HepG2 (cell line): ENCODE results near the gene MAN2A2. TPM values are rescaled to one million over a fixed set of nuclear protein-coding genes. Genes with fewer than 3 reads are reported as not detected.

Source experiments
- ARID4A ChIP-seq: sonication (generic); formaldehyde crosslinking; IDR thresholded peaks from 2 replicates; pipeline ENCODE4 v1.5.0; 2020; ENCODE audit warnings: mild to moderate bottlenecking, missing genetic modification reagents, borderline replicate concordance
- DZIP1 ChIP-seq: sonication (generic); formaldehyde crosslinking; IDR thresholded peaks from 2 replicates; pipeline ENCODE4 v1.5.0; 2020; ENCODE audit warnings: mild to moderate bottlenecking, missing genetic modification reagents
- HMG20A ChIP-seq: IDR thresholded peaks from 2 replicates; pipeline ENCODE4 v1.6.1; 2016; ENCODE audit warnings: borderline replicate concordance
- IRF2 ChIP-seq: IDR thresholded peaks from 2 replicates; pipeline ENCODE4 v1.6.1; 2018; ENCODE audit warnings: missing genetic modification reagents, missing compliant biosample characterization
- KDM6A ChIP-seq: IDR thresholded peaks from 2 replicates; pipeline ENCODE4 v1.6.1; 2016; ENCODE audit warnings: low read depth
- MXD1 ChIP-seq: sonication (generic); formaldehyde crosslinking; IDR thresholded peaks from 2 replicates; pipeline ENCODE4 v1.4.0; 2020; ENCODE audit warnings: mild to moderate bottlenecking, missing genetic modification reagents
- NONO ChIP-seq, 2 experiments: fragments of 450-650 bp in 1 of 2; sonication (generic) in 1 of 2; formaldehyde crosslinking in 1 of 2; IDR thresholded peaks in 1 of 2; conservative IDR thresholded peaks in 1 of 2; 2 replicates each; pipeline versions ENCODE4 v1.6.1 to v1.8.0; 2017 to 2022; ENCODE audit warnings: mild to moderate bottlenecking in 1 of 2, missing genetic modification reagents in 1 of 2, moderate library complexity in 1 of 2
- RARA ChIP-seq: IDR thresholded peaks from 2 replicates; pipeline ENCODE4 v1.6.1; 2016; ENCODE audit warnings: missing genetic modification reagents, missing compliant biosample characterization
- SMYD3 ChIP-seq: sonication (generic); formaldehyde crosslinking; IDR thresholded peaks from 2 replicates; pipeline ENCODE4 v1.8.1; 2023; ENCODE audit warnings: mild to moderate bottlenecking, missing genetic modification reagents
- TFAP4 ChIP-seq: sonication (generic); IDR thresholded peaks from 2 replicates; pipeline ENCODE4 v1.6.1; 2016; ENCODE audit warnings: low read depth, borderline replicate concordance
- ZBTB38 ChIP-seq: sonication (generic); formaldehyde crosslinking; IDR thresholded peaks from 2 replicates; pipeline ENCODE4 v1.5.1; 2020; ENCODE audit warnings: mild to moderate bottlenecking, missing genetic modification reagents
- ZNF530 ChIP-seq: sonication (generic); formaldehyde crosslinking; IDR thresholded peaks from 2 replicates; pipeline ENCODE4 v1.5.0; 2020; ENCODE audit warnings: low read depth, mild to moderate bottlenecking, missing genetic modification reagents
- ZNF768 ChIP-seq: sonication (generic); formaldehyde crosslinking; IDR thresholded peaks from 2 replicates; pipeline ENCODE4 v1.4.0; 2020; ENCODE audit warnings: missing genetic modification reagents
- ZNF782 ChIP-seq: sonication (generic); formaldehyde crosslinking; IDR thresholded peaks from 2 replicates; pipeline ENCODE4 v1.4.0; 2020; ENCODE audit warnings: missing genetic modification reagents, mild to moderate bottlenecking, borderline replicate concordance
- ZXDC ChIP-seq: sonication (generic); formaldehyde crosslinking; IDR thresholded peaks from 2 replicates; pipeline ENCODE4 v1.5.0; 2020; ENCODE audit warnings: mild to moderate bottlenecking, missing genetic modification reagents
- polyA plus RNA-seq, 8 experiments: library from polyadenylated mRNA; depleted of rRNA in 3 of 8; stranded (reverse) in 7 of 8; unstranded in 1 of 8; fragments of >200 nt; fragmentation: Illumina TruSeq in 4 of 8; extraction: Trizol in 4 of 8; gene quantifications; 2 replicates each; pipeline versions ENCODE4 v1.2.1 to v1.2.3, GENCODE V29; 2011 to 2016; ENCODE audit warnings: low read depth in 4 of 8, missing spikeins in 1 of 8, mixed read lengths in 1 of 8; ENCODE audit not compliant: insufficient read depth in 1 of 8
- total RNA-seq, 5 experiments: library from RNA; depleted of rRNA; stranded (reverse); fragments of >200 nt; fragmentation: Illumina TruSeq; extraction: Trizol; gene quantifications; 2 replicates each; pipeline ENCODE4 v1.2.3, GENCODE V29; 2016; ENCODE audit warnings: low read depth in 1 of 5

MAN2A2 gene
- total and polyA plus RNA-seq, 2 of the 13 experiments (the other 11 are each of a cell fraction or from before 2014, with no cell fraction given), result 17.5 to 51.5 TPM

DNA sequence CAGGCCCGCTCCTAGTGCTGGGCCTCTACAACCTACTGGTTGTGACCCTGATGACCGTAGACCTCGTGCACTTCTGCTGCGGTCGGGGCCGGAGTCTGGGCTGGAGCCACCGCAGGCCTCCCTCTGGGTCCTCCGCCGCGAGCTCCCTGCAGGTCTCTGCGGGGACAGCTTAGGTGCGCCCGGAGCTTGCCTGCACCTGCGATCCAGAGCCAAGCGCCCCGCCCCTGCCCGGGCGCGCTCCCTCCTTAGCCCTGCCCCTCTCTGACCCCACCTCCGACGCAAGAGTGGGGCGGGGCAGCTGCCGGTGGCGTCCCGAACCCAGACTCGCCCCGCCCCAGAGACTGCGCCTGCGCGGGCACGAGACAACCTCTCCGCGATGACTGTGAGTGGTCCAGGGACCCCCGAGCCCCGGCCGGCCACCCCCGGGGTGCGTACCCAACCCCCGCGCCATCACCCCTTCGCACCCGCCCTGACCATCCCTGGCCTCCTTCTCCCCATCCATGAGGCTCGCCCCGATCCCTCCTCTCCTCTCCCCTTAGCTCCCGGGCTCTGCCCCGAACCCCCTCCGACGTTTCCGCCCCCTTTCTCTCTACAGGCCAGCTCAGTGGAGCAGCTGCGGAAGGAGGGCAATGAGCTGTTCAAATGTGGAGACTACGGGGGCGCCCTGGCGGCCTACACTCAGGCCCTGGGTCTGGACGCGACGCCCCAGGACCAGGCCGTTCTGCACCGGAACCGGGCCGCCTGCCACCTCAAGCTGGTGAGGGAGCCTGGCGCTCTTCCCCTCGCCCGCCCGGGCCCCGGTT is 32.0 kb downstream of the MAN2A2 start, which contains the start of gene UNC45A (continued):
- TF ChIP-seq RARA (CRISPR knock-in tag) (peak; percentile 25; the same call in 1 of the 2 replicates), HMG20A (CRISPR knock-in tag) (no peak), SMYD3 (no peak), TFAP4 (0 out of 2 replicates have a peak, but pooled peaks have one; percentile 7), ZNF530 (no peak), ZXDC (CRISPR knock-in tag) (no peak; the same call in 1 of the 2 replicates), ZNF782 (CRISPR knock-in tag) (peak; percentile 75; the same call in 1 of the 2 replicates), NONO (IDR thresholded peaks at IDR 0.05) (no peak), NONO (CRISPR knock-in tag; conservative IDR thresholded peaks at IDR 0.05) (no peak), MXD1 (CRISPR knock-in tag) (0 out of 2 replicates have a peak, but pooled peaks have one; percentile 38), KDM6A (CRISPR knock-in tag) (no peak), IRF2 (CRISPR knock-in tag) (no peak), ZBTB38 (peak; percentile 51; the same call in 1 of the 2 replicates), DZIP1 (CRISPR knock-in tag) (peak; percentile 54; the same call in 1 of the 2 replicates), ARID4A (CRISPR knock-in tag) (peak; percentile 69; the same call in 1 of the 2 replicates), ZNF768 (CRISPR knock-in tag) (peak; percentile 43; the same call in 1 of the 2 replicates)
